ENCODE measurements around the gene ZC3H7A. TPM values are rescaled to one million over a fixed set of nuclear protein-coding genes. Genes with fewer than 3 reads are reported as not detected.
"Not testable (repeated sequence)": the region's sequence is repeated elsewhere in the genome, so short reads cannot be mapped to it uniquely, and the experiment has no call there.

Gene ZC3H7A
- total and polyA plus RNA-seq, 7 donors: 19.9 to 62.5 (median 45.5) TPM

- H3K4me1 ChIP-seq: peaks cover 0 to 46% (median 33%) of the 10 kb centered on the region in 4 donors
- intact Hi-C loops (cut with DNase I): no loop called here
- no peak overlapping the region for H3K4me3 ChIP-seq
- H3K27me3 ChIP-seq: no peaks in the 10 kb centered on the region
- 84 to 87% methylated on average over 3 of the region's 3 CpGs for WGBS, 2 donors
- no peaks in the 10 kb centered on the region for H3K9me3 ChIP-seq
- no peak overlapping the region for H3K27ac ChIP-seq
- DNase-seq: no peak
- H3K36me3 ChIP-seq: no peaks in the 10 kb centered on the region
- no peak for TF ChIP-seq POLR2AphosphoS5 (IDR thresholded peaks at IDR 0.05)
- no peak for TF ChIP-seq CTCF (IDR thresholded peaks at IDR 0.05)
- TF ChIP-seq EP300 (IDR thresholded peaks at IDR 0.05): no peak
- no peak for TF ChIP-seq POLR2A (IDR thresholded peaks at IDR 0.05)
These were observed 8.1 kb downstream of the ZC3H7A start for GRCh38 chr16:11788914-11789313.

- intact Hi-C loops (cut with DNase I); H3K4me3 ChIP-seq; H3K36me3 ChIP-seq; DNase-seq; H3K9me3 ChIP-seq; H3K27me3 ChIP-seq: not testable (repeated sequence)
- Histone ChIP-seq H3K4me1 (peaks cover 0 to 51% (median 41%) of the 10 kb centered on the region in 4 donors), H3K27ac (peak overlapping the region in 2 of 4 donors; percentile 80 to 85)
- WGBS, 2 donors: 80 to 83% methylated on average over 13 of the region's 13 CpGs
These were observed 12.0 kb downstream of the ZC3H7A start for GRCh38 chr16:11784980-11785599.

GRCh38 chr16:11784381-11784780, 12.7 kb downstream of the ZC3H7A start:
- DNase-seq; intact Hi-C loops (cut with DNase I); H3K36me3 ChIP-seq; H3K4me3 ChIP-seq; H3K9me3 ChIP-seq; H3K27me3 ChIP-seq: not testable (repeated sequence)
- Histone ChIP-seq H3K4me1 (peaks cover 0 to 51% (median 41%) of the 10 kb centered on the region in 4 donors), H3K27ac (peak overlapping the region; percentile 77 to 85 (median 82))
- 95% methylated on average over 6 of the region's 6 CpGs for WGBS, 2 donors

GRCh38 chr16:11784038-11784369, 13.1 kb downstream of the ZC3H7A start:
- Histone ChIP-seq H3K27me3 (no peaks in the 10 kb centered on the region), H3K9me3 (no peaks in the 10 kb centered on the region), H3K27ac (peak overlapping the region; percentile 77 to 85 (median 82)), H3K36me3 (peaks cover 0 to 7% (median 0%) of the 10 kb centered on the region in 4 donors), H3K4me3 (no peak overlapping the region), H3K4me1 (peaks cover 0 to 51% (median 41%) of the 10 kb centered on the region in 4 donors)
- no peak for DNase-seq
- TF ChIP-seq POLR2AphosphoS5 (IDR thresholded peaks at IDR 0.05) (no peak), POLR2A (IDR thresholded peaks at IDR 0.05) (no peak), CTCF (IDR thresholded peaks at IDR 0.05) (no peak), EP300 (IDR thresholded peaks at IDR 0.05) (no peak)
- intact Hi-C loops (cut with DNase I): no loop called here

- Histone ChIP-seq H3K27me3 (no peaks in the 10 kb centered on the region), H3K4me1 (peaks cover 0 to 51% (median 41%) of the 10 kb centered on the region in 4 donors), H3K9me3 (no peaks in the 10 kb centered on the region), H3K4me3 (peak overlapping the region in 1 of 4 donors; percentile 6), H3K27ac (peak overlapping the region; percentile 77 to 85 (median 82)), H3K36me3 (peaks cover 0 to 12% (median 0%) of the 10 kb centered on the region in 4 donors)
- TF ChIP-seq CTCF (IDR thresholded peaks at IDR 0.05) (no peak), POLR2AphosphoS5 (IDR thresholded peaks at IDR 0.05) (peak in 1 of 4 donors; percentile 14), POLR2A (IDR thresholded peaks at IDR 0.05) (no peak)
- 13% methylated on average over 5 of the region's 5 CpGs for WGBS, 2 donors
- no peak for DNase-seq
- intact Hi-C loops (cut with DNase I): no loop called here
These were observed 13.6 kb downstream of the ZC3H7A start for GRCh38 chr16:11783319-11784037.

Data from sigmoid colon (tissue), 7 donors.